Lower leg skin (tissue), 3 donors: Measurements from ENCODE around the gene FBXL13.

Experiments
- POLR2A ChIP-seq, 2 donors: fragments of 450-650 bp; IDR thresholded peaks; one replicate each; pipeline ENCODE4 v1.6.1; 2016 to 2017; ENCODE audit warnings: antibody characterized with exemption in 2 of 2, mild to moderate bottlenecking in 1 of 2, moderate library complexity in 1 of 2
- TF ChIP-seq, protein P1 (sequence below), 3 donors: fragments of 450-650 bp; IDR thresholded peaks; one replicate each; pipeline ENCODE4 v1.5.1; 2016; ENCODE audit warnings: antibody characterized with exemption in 3 of 3, mild to moderate bottlenecking in 3 of 3, moderate library complexity in 2 of 3

DNA sequence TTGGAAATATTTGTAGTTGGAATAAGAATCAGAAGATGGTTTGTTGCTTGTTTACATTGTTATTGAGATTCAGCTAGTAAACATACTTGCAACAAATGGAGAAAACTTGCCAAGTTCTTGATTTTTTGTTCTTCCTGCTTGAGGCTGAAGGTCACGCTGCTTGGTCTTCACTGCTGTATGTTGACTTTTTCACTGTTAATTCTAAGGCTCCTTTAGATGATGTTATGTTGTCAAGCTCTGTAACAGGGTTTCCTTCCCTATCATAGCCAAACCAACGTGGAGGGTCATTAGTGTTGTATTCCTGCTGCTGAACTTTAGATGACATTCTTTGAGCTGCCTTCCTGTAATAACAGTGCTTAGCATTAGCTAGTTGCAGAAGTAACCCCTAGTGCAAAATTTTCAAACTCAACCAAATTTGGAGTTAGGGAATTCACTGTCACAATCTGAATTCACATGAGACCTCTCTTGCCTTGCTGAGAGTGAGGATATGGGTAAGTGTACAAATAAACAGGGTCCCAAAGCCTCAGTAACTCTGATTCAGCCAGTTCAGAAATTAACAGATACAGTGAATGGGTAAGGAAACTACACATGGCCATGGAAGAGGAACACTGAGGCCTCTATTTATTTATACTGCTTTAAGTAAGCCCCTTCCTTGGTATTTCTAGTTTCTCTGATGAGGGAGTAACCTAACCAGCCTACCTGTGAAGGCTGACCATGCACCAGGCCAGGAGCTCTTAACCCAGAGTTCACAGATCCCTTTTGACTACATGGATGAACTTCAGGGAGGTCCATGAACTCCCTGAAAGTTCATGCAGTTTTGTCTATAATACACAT, 261.2 kb downstream of the FBXL13 start:
- TF ChIP-seq, protein P1, sequence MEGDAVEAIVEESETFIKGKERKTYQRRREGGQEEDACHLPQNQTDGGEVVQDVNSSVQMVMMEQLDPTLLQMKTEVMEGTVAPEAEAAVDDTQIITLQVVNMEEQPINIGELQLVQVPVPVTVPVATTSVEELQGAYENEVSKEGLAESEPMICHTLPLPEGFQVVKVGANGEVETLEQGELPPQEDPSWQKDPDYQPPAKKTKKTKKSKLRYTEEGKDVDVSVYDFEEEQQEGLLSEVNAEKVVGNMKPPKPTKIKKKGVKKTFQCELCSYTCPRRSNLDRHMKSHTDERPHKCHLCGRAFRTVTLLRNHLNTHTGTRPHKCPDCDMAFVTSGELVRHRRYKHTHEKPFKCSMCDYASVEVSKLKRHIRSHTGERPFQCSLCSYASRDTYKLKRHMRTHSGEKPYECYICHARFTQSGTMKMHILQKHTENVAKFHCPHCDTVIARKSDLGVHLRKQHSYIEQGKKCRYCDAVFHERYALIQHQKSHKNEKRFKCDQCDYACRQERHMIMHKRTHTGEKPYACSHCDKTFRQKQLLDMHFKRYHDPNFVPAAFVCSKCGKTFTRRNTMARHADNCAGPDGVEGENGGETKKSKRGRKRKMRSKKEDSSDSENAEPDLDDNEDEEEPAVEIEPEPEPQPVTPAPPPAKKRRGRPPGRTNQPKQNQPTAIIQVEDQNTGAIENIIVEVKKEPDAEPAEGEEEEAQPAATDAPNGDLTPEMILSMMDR (IDR thresholded peaks at IDR 0.05): no peak
- TF ChIP-seq POLR2A (IDR thresholded peaks at IDR 0.05): no peak
